ENCODE measurements around the gene ZFYVE28.

DNA sequence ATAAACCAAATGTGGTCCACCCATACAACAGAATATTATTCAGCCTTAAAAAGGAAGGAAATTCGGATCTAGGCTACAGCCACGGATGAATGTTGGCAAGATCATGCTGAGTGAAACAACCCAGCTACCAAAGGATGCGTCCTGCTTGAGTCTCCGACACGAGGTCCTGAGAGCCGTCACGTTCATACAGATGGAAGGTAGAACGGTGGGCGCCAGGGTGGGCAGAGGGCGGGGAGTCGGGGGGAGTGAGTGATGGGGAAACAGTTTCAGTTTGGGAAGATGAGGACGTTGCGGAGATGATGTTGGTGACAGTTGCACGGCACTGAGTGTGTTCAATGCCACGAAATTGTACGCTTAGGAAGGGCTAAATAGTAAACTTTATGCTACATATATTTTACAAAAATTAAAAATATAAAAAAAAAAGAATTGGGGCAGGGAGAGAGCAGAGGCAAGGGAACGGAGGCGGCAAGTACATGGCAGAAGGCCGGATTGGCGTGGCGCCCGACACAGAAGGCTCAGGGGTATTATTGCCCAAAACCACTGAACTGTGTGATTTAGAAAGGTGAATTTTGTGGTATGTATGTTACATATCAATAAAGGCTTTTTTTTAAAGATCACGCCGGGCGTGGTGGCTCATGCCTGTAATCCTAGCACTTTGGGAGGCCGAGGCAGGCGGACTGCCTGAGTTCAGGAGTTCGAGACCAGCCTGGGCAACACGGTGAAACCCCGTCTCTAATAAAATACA is 141.7 kb downstream of the ZFYVE28 start:
- TF ChIP-seq RFX5 (IDR thresholded peaks at IDR 0.05; ENCODE audit: borderline replicate concordance, low read depth, low read length) = no peak
- TF ChIP-seq, protein P1, sequence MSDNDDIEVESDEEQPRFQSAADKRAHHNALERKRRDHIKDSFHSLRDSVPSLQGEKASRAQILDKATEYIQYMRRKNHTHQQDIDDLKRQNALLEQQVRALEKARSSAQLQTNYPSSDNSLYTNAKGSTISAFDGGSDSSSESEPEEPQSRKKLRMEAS (IDR thresholded peaks at IDR 0.05) = no peak
- TF ChIP-seq, protein P2, sequence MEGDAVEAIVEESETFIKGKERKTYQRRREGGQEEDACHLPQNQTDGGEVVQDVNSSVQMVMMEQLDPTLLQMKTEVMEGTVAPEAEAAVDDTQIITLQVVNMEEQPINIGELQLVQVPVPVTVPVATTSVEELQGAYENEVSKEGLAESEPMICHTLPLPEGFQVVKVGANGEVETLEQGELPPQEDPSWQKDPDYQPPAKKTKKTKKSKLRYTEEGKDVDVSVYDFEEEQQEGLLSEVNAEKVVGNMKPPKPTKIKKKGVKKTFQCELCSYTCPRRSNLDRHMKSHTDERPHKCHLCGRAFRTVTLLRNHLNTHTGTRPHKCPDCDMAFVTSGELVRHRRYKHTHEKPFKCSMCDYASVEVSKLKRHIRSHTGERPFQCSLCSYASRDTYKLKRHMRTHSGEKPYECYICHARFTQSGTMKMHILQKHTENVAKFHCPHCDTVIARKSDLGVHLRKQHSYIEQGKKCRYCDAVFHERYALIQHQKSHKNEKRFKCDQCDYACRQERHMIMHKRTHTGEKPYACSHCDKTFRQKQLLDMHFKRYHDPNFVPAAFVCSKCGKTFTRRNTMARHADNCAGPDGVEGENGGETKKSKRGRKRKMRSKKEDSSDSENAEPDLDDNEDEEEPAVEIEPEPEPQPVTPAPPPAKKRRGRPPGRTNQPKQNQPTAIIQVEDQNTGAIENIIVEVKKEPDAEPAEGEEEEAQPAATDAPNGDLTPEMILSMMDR (IDR thresholded peaks at IDR 0.05; ENCODE audit: control extremely low read depth in 1 of 3, insufficient read depth in 1 of 3, low read depth in 1 of 3, low read length in 3 of 3) = no peak
- no peak for TF ChIP-seq CHD2 (IDR thresholded peaks at IDR 0.05; ENCODE audit: low read length)
- TF ChIP-seq RNF2 (IDR thresholded peaks at IDR 0.05; ENCODE audit: borderline replicate concordance, low read depth, low read length, missing control alignments, poor library complexity, severe bottlenecking) = no peak
- no peak for TF ChIP-seq KDM5A (IDR thresholded peaks at IDR 0.05; ENCODE audit: low read length)
- TF ChIP-seq POLR2A (IDR thresholded peaks at IDR 0.05; ENCODE audit: control extremely low read depth in 1 of 2, low read depth in 2 of 2, low read length in 2 of 2) = no peak
- TF ChIP-seq FOSL1 (IDR thresholded peaks at IDR 0.05; ENCODE audit: insufficient read depth, low read depth, low read length) = no peak
- TF ChIP-seq KDM1A (IDR thresholded peaks at IDR 0.05; ENCODE audit: borderline replicate concordance, low read length) = no peak
- TF ChIP-seq RAD21 (IDR thresholded peaks at IDR 0.05 in 1 of 2, conservative IDR thresholded peaks at IDR 0.05 in 1 of 2; ENCODE audit: low read depth in 2 of 2, low read length in 2 of 2) = no peak

Measured in H1 (cell line).